ENCODE results near the gene HOXD10.

DNA sequence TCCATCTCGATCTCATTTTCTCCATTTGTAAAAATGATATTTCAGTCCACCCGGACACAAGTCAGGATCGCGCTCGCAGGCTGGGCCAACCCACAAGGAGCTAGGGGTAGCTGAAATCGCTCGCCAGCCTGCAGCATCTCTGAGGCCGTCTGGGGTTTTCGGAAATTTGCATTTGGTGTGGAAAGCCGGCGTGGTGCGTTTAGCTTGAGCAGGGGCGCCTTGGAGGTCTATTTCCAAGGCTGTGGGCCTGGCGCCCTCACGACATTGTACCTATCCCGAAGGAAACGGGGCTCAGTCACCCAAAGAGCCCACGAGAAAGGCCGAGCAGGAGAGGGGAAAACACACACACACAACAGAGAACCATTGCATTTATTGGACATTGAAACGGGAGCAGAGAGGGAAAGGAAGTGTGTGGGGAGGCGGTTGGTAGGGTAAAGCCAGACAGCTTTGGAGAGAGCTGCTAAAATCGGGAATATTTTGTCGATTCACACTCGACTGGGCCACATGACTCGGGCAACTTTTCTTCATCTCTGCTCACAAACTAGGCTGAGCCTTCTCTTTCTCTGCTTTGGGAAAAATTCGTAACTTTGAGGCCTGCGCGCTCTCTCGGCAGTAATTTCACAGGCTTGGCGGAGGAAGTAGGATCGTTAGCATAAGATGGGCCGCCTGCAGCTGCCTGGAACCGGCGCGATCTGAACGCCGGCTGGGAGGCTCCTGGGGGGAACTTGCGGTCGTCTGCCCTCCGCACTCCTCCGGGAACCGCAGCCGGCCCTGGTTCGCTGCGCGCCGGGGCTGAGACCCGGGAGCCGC lies 11.8 kb downstream of the HOXD10 start:
- TF ChIP-seq CTCF (IDR thresholded peaks at IDR 0.05) (no peak), POLR2AphosphoS5 (IDR thresholded peaks at IDR 0.05) (no peak), EP300 (IDR thresholded peaks at IDR 0.05) (no peak), POLR2A (IDR thresholded peaks at IDR 0.05) (no peak)

Measured in gastroesophageal sphincter (tissue), 3 donors.